Fibroblast of peridontal ligament (primary cell): ENCODE data around the gene IL6R.

Experiments
- DNase-seq: peaks from one replicate; pipeline ENCODE4 v3.0.0-alpha.2; 2010; ENCODE audit errors: extremely low read depth

The IL6R gene

GRCh38 chr1:154517661-154518060 is 112.5 kb downstream of the IL6R start:
- DNase-seq = no peak
